GM10266 (cell line): ENCODE data around the gene INPP5F.

Experiments used
- DNase-seq: peaks from one replicate; pipeline ENCODE4 v3.0.0; 2012; ENCODE audit errors: extremely low spot score
- TF ChIP-seq, protein P1 (sequence below): IDR thresholded peaks from 2 replicates; pipeline ENCODE4 v1.5.1; 2012; ENCODE audit warnings: mild to moderate bottlenecking, low read depth; ENCODE audit not compliant: control insufficient read depth, insufficient read depth; ENCODE audit errors: missing control alignments

The INPP5F gene

DNA sequence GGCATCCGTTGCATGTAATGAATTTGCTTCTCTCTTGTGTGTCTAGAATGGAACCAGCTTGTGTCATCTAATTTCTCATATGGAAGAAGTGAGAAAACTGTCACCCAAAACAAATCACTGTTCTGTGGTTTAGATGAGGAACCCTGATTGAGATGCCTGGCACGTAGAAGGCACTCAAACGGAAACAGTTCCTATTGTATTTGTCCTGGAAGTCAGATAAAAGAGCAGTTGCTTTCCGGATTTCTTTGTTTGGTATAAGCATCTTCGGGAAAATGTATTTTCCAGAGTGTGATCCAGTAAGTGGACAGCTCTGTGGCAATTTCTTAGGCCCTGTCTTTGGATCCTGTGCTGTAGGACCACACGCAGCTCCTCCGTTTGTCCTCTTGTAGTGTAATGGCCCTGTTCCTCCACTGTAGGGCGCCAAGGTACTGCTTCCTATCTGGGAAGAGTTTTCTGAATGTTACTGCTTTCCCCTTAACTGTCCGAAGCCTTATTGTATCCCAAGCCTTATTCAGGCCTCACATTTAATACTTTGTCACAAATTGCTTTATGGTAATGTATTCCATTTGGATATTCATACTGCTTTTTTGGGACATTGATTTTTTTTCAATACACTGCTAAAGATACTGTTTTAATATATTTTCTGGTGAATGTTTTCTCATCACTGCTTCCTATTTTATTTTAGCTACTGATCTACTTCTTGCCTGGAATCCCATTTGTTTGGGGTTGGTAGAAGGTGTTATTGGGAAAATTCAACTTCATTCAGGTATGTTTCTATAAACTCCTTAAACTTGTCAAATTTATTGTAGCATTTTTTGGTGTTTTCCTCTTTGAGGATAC is 24.8 kb downstream of the INPP5F start:
- TF ChIP-seq, protein P1, sequence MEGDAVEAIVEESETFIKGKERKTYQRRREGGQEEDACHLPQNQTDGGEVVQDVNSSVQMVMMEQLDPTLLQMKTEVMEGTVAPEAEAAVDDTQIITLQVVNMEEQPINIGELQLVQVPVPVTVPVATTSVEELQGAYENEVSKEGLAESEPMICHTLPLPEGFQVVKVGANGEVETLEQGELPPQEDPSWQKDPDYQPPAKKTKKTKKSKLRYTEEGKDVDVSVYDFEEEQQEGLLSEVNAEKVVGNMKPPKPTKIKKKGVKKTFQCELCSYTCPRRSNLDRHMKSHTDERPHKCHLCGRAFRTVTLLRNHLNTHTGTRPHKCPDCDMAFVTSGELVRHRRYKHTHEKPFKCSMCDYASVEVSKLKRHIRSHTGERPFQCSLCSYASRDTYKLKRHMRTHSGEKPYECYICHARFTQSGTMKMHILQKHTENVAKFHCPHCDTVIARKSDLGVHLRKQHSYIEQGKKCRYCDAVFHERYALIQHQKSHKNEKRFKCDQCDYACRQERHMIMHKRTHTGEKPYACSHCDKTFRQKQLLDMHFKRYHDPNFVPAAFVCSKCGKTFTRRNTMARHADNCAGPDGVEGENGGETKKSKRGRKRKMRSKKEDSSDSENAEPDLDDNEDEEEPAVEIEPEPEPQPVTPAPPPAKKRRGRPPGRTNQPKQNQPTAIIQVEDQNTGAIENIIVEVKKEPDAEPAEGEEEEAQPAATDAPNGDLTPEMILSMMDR = peak; percentile 86
- peak; percentile 55 for DNase-seq

GRCh38 chr10:119753309-119753708 is 27.5 kb downstream of the INPP5F start:
- TF ChIP-seq, protein P1 = no peak
- DNase-seq = no peak

- DNase-seq = no peak
- TF ChIP-seq, protein P1 = no peak
These were observed 28.2 kb downstream of the INPP5F start for GRCh38 chr10:119754085-119754484.

GRCh38 chr10:119754936-119755335 is 29.1 kb downstream of the INPP5F start:
- no peak for DNase-seq
- TF ChIP-seq, protein P1 = no peak

DNA sequence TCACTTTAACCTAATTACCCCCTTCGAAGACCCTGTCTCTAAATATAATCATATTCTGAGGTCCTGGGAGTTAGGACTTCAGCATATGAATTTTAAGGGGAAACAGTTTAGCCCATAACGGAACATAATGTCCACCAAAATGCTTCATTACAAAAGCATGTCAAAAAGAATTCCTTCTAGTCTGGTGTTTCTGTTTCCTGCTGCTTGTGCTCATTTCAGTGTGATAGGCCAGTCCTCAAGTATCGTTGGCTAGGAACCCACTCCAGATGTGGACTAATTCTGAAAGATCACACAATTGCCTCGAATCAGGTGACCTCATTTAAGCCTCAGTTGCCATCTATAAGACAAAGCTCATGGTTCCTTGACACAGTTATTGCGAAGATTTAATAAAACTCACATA is 29.6 kb downstream of the INPP5F start:
- no peak for DNase-seq
- TF ChIP-seq, protein P1 = no peak

DNA sequence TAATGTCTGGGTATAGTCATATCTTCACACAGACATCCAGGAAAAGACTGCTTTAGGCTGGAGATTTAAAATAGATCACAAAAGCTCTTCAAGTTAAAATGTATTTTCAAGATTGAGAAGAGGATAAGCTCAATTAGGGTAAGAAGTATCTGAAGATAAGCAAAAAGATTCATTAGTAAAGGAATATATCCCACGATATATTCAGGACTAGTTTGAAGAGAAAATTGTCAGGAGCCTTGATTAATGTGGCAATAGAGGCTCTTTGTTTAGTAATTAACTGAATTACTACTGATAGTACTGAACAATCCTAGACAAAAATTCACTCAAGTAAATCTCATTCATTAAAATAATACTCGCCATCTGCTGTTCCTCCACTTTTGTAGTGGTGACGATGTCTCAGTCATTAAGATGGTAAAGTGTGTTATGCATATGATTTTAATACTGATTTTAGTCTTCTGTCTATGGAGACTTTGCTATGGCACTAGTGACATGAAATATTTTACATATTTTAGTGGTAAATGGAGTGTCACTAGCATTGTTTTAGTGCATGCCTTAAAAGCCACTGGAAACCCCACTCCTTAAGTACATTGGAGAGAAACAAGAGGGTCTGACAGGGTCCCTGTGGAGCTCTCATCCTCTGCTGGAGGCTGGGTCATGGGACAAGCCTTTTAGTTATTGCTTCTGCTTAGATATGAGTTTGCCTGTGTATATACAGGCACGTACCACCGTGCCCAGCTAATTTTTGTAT is 32.8 kb downstream of the INPP5F start:
- DNase-seq = no peak
- TF ChIP-seq, protein P1 = no peak

DNA sequence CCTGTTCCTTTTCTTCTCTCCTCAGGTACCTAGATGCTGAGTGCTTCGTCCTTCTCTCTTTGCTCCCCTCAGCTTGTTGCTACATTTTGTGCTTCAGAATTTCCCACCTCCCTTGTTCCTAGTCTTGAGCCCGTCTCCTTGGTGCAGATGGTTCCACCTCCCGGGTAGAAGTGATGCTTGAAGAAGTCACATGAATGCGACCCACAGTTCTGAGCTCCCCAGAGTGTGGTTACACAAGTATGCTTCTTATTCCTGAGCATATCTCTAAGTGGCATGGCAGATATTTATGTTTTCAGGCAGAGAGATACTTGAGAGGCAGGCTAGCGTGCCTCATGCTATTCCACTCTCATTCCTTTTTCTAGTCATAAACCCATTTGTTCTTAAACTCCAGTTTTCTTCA is 34.0 kb downstream of the INPP5F start:
- DNase-seq = no peak
- TF ChIP-seq, protein P1 = no peak
